Measurements from ENCODE around the gene CREB3L4. TPM values are rescaled to one million over a fixed set of nuclear protein-coding genes. Genes with fewer than 3 reads are reported as not detected.

CREB3L4 gene, protein sequence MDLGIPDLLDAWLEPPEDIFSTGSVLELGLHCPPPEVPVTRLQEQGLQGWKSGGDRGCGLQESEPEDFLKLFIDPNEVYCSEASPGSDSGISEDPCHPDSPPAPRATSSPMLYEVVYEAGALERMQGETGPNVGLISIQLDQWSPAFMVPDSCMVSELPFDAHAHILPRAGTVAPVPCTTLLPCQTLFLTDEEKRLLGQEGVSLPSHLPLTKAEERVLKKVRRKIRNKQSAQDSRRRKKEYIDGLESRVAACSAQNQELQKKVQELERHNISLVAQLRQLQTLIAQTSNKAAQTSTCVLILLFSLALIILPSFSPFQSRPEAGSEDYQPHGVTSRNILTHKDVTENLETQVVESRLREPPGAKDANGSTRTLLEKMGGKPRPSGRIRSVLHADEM
- 4.6 and 6.5 TPM in 2 replicates for total RNA-seq

DNA sequence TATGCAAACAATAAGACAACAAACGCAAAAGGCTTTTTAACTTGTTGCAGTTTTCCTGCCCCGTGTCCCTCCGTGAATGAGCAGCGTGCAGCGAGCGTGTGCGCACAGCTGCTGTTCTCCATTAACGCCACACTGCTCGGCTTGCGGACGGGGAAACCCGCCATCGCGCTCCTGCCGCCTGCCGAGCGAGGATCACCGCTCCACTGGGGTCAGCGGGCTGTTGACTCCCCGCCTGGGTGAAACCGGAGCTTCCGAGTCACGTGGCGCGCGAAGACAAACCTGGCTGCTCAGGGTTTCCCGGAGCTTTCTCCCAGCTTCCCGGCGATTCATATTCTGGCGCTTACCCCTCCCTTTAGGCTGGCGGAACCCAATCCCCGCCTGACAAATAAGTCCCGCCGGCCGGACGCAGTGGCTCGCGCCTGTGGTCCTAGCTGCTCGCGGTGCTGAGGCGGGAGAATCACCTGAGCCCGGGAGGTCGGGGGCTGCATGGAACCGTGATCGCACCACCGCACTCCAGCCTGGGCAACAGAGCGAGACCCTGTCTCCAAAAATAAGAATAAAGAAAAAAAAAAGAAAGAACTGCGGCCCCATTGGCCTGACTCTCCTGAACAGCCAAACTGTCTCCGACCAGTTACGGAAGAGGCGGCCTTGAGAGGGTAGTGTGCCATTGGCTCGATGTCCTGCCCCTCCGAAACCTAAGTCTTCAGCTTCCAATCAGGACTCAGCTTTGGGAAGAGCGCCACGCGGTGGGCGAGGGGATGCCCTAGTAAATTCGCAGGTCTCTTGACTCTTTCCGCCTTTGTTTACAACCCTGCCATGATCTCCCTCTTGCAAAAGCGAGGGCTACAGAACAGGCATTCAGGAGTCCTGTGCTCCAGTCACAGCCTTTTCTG, at the start of gene CREB3L4:
Gene CREB3L4 (plus strand): TSS at position 796 of the 893 bp plus-strand sequence. CDS start 624 bp downstream, outside the sequence.

DNA sequence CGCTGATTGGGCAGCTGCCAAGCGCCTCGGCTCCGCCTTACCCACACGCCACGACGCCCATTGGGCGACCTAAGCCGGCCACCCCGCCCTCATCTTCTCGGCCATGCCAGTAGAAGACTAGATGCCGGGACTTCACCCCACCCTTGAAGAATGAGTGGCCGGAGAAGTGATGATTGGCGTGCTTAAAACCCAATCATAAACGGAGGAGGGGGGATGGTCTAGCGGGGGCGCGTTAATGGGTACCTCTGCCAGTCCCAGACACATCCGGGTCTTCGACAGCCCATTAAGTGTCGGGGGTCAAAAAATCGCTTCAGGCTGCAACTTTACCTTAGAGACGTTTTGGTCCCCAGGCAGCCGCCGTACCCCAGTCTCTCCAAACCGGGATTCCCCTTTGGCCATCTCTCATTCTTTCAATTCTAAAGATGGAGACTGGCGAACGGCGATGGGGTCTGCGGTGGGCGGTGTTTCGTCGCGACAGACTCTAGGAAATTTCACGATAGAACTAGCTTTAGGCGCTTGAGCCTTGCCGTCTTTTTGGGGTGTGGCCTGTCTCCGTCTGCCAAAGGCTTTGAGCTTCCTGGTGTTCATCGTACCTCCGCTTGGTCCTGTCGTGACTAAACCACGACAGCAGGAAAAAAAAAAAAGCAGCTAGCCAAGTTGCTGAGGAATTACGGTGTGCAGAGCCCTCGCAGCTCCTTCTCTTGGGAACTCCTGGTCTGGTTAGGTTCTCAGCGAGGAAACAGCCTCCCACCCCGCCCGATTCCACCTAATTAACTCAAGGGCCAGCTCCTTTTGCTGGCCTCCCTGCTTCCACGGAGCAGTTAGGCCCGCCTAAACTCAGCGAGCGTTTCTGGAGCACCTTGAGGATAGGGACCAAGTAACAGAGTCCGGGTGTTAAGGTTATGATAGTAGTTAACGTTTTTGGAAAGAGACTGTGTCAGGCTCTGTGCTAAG, 44.5 kb upstream of the CREB3L4 start, which contains the start of gene GATAD2B:
Gene GATAD2B (minus strand): TSS at position 1 of the 954 bp plus-strand sequence. CDS start 94,625 bp downstream, outside the sequence.

DNA sequence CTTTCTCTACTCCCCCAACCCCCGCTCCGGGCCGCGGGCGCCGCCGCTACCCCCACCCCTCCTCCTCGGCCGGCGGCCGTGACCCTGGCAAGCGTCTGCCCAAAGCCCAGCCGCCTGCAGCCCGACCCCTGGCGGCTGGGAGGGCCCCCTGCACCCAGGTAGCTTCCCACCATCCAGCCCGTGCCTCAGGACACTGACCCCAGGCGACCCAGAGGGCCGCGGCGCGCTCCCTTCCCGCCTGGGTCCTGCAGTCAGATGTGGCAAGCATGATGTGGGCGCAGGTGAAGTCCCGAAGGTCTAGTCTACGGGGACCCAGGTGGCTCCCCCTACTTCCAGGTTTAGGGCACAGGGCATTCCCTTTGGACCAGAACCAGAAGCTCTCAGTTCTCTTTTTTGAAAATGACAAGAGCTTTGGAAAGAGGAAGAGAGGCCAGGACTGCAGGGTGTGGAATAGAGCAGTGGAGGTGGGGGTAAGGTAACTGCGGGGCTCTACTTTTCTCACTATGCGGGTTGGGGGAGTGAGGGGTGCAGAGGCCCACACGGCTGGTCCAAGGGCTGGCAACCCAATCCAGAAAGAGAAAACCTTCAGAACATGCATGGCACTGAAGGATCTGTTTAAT, 21.0 kb upstream of the CREB3L4 start, which contains the start of gene DENND4B:
Gene DENND4B (minus strand): TSS at position 97 of the 620 bp plus-strand sequence. CDS start 2,344 bp downstream, outside the sequence.

DNA sequence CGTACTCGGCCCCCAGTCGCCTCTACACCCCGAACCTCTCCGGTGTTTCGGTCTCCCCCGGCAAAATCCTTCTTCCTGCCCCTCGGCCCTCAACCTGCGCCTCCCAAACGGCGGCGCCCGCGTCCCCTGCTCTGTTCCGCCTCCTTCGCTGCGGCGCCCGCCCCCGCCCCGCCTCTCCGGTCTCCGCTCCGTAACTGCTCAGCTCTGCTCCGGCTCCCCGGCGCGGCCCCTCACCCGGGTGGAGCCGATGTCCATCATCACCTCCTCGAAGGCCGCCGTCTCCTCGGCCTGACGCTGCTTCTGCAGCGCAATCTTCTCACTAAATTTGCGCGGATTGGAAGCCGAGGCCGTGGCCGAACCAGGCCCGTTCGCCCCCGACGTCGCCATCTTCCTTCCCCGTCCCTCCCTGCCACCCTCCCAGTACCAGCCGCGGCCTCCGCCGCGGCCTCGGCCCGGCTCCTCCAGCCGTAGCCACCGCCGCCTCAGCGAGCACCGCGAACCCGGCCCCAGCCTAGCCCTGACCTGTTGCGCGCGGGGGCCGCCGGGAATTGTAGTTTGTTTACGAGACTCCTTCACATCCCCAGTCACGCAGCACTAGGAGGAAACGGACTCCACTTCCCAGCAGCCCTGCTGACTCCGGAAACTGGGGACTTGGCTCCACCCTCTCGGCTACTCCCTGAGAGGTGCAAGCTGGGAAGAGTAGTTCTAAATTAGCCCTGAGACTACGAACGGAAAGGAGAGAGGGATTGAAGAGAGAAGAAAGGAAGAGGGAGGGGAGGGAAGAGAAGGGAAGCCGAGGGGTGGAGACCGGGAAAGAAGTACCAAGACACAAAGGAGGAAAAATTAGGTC, 9.4 kb upstream of the CREB3L4 start, which contains the start of gene CRTC2:
Gene CRTC2 (minus strand): TSS at position 502 of the 850 bp plus-strand sequence. CDS start 115 bp downstream, at position 387.

DNA sequence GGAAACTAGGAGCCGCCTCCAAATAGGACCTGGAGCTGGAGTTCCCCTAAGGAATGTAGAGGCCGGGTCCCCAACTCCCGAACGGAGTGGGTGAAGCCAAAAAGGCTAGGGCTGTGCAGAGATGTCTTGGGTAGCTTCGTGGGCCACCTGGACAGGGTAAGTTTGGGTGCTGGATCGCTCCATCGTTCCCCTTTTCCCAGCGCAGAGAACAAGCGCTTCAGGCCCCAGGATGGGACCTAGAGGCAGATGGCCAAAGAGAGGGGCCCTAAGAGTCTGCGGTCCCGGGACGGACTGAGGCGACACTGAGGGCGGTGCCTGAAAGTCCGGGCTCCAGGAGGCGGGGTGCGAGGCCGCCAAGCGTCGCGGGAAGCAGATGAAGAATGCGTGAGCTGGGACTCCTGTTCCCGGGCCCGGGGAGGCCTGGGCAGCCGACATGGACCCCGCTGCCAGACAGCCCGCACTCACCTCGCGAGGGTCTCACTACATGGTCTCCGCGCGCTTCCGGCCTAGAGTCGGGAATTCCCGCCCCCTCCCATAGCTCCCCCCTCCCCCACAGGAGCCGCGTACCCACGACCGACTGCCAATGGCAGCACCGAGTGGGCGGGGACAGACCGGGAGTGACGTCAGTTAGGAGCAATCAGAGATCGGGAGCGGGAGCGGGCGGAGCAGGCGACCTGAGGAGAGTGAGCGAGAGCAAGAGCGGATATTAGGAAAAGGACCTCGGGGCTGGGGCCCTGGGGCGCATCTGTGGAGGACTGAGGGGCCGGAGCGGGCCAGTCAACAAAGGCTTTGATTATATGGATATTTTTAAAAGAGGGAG, 4.5 kb upstream of the CREB3L4 start, which contains the start of gene SLC39A1:
Gene SLC39A1 (minus strand): TSS at position 508 of the 820 bp plus-strand sequence. CDS start 822 bp downstream, outside the sequence.

DNA sequence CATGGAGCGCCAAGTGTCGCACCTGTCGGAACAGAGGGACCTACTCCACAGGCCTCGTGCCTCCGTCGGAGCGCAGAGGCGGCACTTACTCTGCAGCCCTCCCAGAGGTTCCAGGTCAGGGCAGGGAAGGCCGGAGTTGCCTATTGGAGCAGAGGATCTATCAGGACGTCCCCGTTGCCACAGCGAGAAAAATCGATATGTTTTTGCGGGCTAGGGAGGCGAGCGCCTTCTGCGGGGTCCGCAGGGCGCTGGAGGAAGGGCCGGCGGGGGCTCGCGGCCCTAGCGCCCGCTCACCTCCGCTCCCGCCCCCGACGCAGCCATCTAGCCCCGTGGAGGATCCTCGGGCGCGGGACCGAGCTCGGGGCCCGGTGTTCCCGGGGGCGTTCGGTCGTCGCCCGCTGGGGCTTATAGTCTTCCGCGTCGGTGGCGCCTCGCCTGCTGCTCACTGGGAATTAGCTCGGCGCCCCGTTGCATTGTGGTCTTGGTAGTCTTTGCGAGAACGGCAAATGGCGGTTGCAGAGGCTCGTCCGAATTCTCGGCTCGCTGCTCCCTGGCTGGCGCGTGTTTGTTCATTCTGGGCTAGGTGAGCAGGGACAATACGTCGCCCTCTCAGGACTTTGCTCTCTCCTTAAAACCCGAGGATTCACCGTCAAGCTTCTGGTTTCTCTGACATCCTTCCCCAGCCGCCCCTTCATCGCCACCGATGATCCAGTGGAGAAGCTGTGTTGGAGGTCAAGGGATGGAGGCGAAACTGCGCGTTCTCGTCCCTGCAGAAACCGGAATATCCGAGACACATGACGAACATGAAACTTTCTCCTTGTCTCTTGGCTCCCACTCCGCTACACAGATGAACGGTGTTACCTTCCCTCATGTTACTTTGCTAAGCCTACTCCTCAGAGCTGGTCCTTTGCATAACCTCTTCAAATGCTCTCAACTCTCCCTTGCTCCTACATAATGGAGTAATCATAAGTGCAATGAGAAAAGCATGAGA, 9.8 kb downstream of the CREB3L4 start, which contains the start of gene JTB:
Gene JTB (minus strand): TSS at position 425 of the 991 bp plus-strand sequence. CDS start 422 bp downstream, at position 3.

DNA sequence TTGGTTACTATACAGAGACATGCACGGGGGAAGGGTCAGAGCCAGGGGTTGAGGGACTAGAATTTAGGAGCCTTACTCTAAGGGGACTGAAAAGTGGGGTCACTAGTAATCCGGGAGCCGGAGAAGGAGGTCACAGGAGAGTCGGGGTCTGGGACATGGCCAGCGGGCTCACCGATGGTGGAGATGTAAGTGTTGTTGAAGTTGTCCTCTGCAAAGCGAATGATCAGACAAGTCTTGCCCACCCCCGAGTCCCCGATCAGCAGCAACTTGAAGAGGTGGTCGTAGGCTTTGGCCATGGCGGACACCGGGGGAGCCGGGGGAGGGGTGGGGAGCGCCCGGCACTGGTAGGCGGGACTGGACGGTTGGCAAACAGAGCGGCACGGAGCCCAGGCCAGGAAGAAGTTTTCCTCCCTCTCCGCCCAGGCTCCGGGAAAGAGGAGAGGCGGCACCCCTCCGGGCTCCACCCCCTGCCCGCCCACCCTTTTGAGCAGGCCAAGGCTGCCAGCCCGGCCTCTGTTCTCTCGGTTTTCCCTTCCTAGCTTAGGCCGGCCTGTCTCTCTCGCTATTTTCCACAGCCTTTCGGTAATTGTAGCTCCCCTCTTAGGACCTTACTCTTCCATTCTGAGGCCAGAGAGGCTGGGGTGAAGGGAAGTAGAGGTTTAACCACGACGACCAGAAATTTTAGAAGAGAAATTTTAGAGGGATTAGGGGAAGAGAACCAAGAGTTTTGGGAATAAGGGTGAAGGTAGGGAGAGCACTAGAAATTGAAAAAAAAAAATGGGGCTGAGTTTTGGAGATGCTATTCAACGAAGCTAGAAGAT, 18.4 kb downstream of the CREB3L4 start, which contains the start of gene RAB13:
Gene RAB13 (minus strand): TSS at position 399 of the 821 bp plus-strand sequence. CDS start 103 bp downstream, at position 296.

DNA sequence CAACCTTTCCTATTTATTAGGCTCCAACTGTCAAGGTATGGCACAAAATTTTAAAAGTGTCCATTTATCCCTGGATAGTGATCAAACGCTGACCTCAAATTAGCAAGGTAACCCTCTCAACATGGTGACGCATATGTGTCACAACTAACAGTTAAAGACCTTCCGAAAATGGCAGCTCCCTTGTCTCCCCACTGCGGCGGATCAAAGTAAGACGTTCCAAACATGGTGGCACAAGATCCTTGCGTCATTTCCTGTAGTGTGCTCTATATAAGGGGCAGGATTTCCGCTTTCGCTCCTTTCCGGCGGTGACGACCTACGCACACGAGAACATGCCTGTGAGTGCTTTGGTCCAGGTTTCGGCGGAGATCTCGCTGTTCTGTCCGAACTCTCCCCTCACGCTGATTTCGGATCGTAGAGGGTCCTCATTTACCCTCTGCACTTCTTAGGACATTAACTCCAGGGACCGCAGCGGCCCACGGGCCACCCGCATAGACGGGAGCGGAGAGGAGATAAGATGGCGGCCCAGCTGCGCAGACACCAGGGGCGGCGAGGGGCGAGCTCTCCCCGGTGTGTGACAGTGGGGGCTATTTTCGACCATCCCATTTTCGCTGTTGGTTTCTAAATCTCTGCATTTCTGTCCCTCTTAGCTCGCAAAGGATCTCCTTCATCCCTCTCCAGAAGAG, 22.9 kb downstream of the CREB3L4 start, which contains the start of gene RPS27:
Gene RPS27 (plus strand): TSS at position 295 of the 683 bp plus-strand sequence. CDS start 35 bp downstream, at position 330.

Other genes starting within 250 kb of the CREB3L4 start
- 26.5 and 29.7 TPM in 2 replicates for gene INTS3, start 239.9 kb upstream of the CREB3L4 start, total RNA-seq
- gene SLC27A3, start 192.5 kb upstream of the CREB3L4 start, total RNA-seq, result 6.1 and 8.5 TPM in 2 replicates
- 2.5 and 3.1 TPM in 2 replicates for gene GATAD2B, start 44.9 kb upstream of the CREB3L4 start, total RNA-seq
- gene DENND4B, start 21.2 kb upstream of the CREB3L4 start, total RNA-seq, result 12.1 and 17.2 TPM in 2 replicates
- 1.9 and 2.8 TPM in 2 replicates for gene CRTC2, start 9.3 kb upstream of the CREB3L4 start, total RNA-seq
- 102 and 123 TPM in 2 replicates for gene SLC39A1, start 4.4 kb upstream of the CREB3L4 start, total RNA-seq
- gene JTB, start 9.8 kb downstream of the CREB3L4 start, total RNA-seq, result 172 and 183 TPM in 2 replicates
- 96.4 and 134 TPM in 2 replicates for gene RAB13, start 18.4 kb downstream of the CREB3L4 start, total RNA-seq
- gene RPS27, start 22.9 kb downstream of the CREB3L4 start, total RNA-seq, result 915 and 1,485 TPM in 2 replicates
- under 0.01 and 0.28 TPM in 2 replicates for gene NUP210L, start 187.2 kb downstream of the CREB3L4 start, total RNA-seq
- 371 and 963 TPM in 2 replicates for gene TPM3, start 224.2 kb downstream of the CREB3L4 start, total RNA-seq
- gene CFAP141, start 238.4 kb downstream of the CREB3L4 start, total RNA-seq, result not detected in 2 replicates

Data from regular cardiac myocyte (primary cell).